ENCODE data around the gene COPS7A.
A peak's percentile ranks its signal among the peaks of the same experiment; 100 is the strongest.

The COPS7A gene

GRCh38 chr12:6767353-6768319, 43.8 kb downstream of the COPS7A start (continued):
- peak; percentile 79 for TF ChIP-seq PRDM2 (tag by site-specific recombination; IDR thresholded peaks at IDR 0.05; ENCODE audit: borderline replicate concordance)
- no peak for TF ChIP-seq ZNF341 (tag by site-specific recombination; IDR thresholded peaks at IDR 0.05; ENCODE audit: low read depth)
- no peak for TF ChIP-seq ZNF488 (tag by site-specific recombination; IDR thresholded peaks at IDR 0.05)
- peak; percentile 65; the same call in 1 of the 2 replicates for TF ChIP-seq GLIS1 (tag by site-specific recombination; IDR thresholded peaks at IDR 0.05)
- no peak for TF ChIP-seq ZNF155 (tag by site-specific recombination; IDR thresholded peaks at IDR 0.05)
- no peak for TF ChIP-seq TSHZ1 (tag by site-specific recombination; IDR thresholded peaks at IDR 0.05; ENCODE audit: borderline replicate concordance)
- TF ChIP-seq ZNF600 (tag by site-specific recombination; IDR thresholded peaks at IDR 0.05), result peak; percentile 98
- TF ChIP-seq ZNF791 (tag by site-specific recombination; IDR thresholded peaks at IDR 0.05), result peak; percentile 87; the same call in 1 of the 2 replicates
- TF ChIP-seq ZNF366 (tag by site-specific recombination; conservative IDR thresholded peaks at IDR 0.05), result 0 out of 2 replicates have a peak, but pooled peaks have one; percentile 27
- no peak for TF ChIP-seq ZNF518A (tag by site-specific recombination; conservative IDR thresholded peaks at IDR 0.05; ENCODE audit: low read depth)
- no peak for TF ChIP-seq ZNF558 (tag by site-specific recombination; IDR thresholded peaks at IDR 0.05)
- TF ChIP-seq PRDM6 (tag by site-specific recombination; IDR thresholded peaks at IDR 0.05), result no peak
- TF ChIP-seq ZBTB10 (tag by site-specific recombination; IDR thresholded peaks at IDR 0.05), result no peak
- no peak for TF ChIP-seq PRDM1 (tag by site-specific recombination; IDR thresholded peaks at IDR 0.05)
- no peak for TF ChIP-seq ZNF610 (tag by site-specific recombination; IDR thresholded peaks at IDR 0.05; ENCODE audit: borderline replicate concordance)
